Parathyroid adenoma (tissue), 2 donors: ENCODE data around the gene PLAAT4.

Source experiments
- H2AFZ ChIP-seq: fragments of 300-600 bp; sonication (generic); one replicate; pipeline ENCODE4 v1.7.0; 2017; ENCODE audit warnings: antibody characterized with exemption, mild to moderate bottlenecking
- H3K27ac ChIP-seq: fragments of 300-600 bp; sonication (generic); one replicate; pipeline ENCODE4 v1.7.0; 2017
- H3K27me3 ChIP-seq: fragments of 300-600 bp; sonication (generic); one replicate; pipeline ENCODE4 v1.7.0; 2017; ENCODE audit warnings: low read length; ENCODE audit not compliant: control insufficient read depth, insufficient read depth
- H3K36me3 ChIP-seq: fragments of 300-600 bp; sonication (generic); one replicate; pipeline ENCODE4 v1.7.0; 2017; ENCODE audit warnings: low read length; ENCODE audit not compliant: control insufficient read depth, insufficient read depth
- H3K4me1 ChIP-seq: fragments of 300-600 bp; sonication (generic); one replicate; pipeline ENCODE4 v1.7.0; 2017; ENCODE audit warnings: control low read depth
- H3K4me2 ChIP-seq: fragments of 300-600 bp; sonication (generic); one replicate; pipeline ENCODE4 v1.7.0; 2017; ENCODE audit warnings: low read length
- H3K4me3 ChIP-seq: fragments of 300-600 bp; sonication (generic); one replicate; pipeline ENCODE4 v1.7.0; 2017; ENCODE audit warnings: low read depth, low read length
- H3K79me2 ChIP-seq: fragments of 300-600 bp; sonication (generic); one replicate; pipeline ENCODE4 v1.7.0; 2017; ENCODE audit warnings: control low read depth
- H3K9ac ChIP-seq: fragments of 300-600 bp; sonication (generic); one replicate; pipeline ENCODE4 v1.7.0; 2017; ENCODE audit warnings: mild to moderate bottlenecking
- H3K9me3 ChIP-seq: fragments of 300-600 bp; sonication (generic); one replicate; pipeline ENCODE4 v1.7.0; 2017; ENCODE audit warnings: low read length; ENCODE audit not compliant: control insufficient read depth
- TF ChIP-seq, protein P1 (sequence below): fragments of 300-600 bp; sonication (generic); IDR thresholded peaks from one replicate; pipeline ENCODE4 v1.7.0; 2017; ENCODE audit warnings: antibody characterized with exemption, mild to moderate bottlenecking
- donor health status: primary hyperparathyroidism.

PLAAT4 gene

DNA sequence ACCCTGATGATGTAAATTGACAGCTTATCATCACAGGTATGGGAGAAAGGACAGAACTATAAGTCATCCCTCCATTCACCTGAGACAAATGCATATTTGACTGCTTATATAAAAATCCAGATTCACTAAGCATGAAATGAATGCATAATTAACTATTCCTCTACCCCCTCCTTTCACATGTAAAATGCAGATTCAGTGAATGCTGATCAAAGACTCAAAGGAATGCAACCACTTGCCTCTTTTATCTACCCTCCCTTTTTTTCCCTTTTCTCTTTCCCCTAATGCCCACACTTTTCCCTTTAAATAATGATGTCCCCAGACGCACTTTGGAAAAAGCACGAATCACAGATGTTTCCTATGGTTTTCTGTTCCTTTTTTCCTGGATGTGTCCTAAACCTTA is 4.5 kb upstream of the PLAAT4 start:
- H3K4me2 ChIP-seq = no peak overlapping the region
- no peaks in the 10 kb centered on the region for H3K79me2 ChIP-seq
- H3K27ac ChIP-seq = no peak overlapping the region
- no peak overlapping the region for H3K4me3 ChIP-seq
- H3K36me3 ChIP-seq = no peaks in the 10 kb centered on the region
- H3K4me1 ChIP-seq = no peaks in the 10 kb centered on the region
- no peak overlapping the region for H3K9ac ChIP-seq
- no peaks in the 10 kb centered on the region for H3K27me3 ChIP-seq
- H3K9me3 ChIP-seq = no peaks in the 10 kb centered on the region
- TF ChIP-seq, protein P1, sequence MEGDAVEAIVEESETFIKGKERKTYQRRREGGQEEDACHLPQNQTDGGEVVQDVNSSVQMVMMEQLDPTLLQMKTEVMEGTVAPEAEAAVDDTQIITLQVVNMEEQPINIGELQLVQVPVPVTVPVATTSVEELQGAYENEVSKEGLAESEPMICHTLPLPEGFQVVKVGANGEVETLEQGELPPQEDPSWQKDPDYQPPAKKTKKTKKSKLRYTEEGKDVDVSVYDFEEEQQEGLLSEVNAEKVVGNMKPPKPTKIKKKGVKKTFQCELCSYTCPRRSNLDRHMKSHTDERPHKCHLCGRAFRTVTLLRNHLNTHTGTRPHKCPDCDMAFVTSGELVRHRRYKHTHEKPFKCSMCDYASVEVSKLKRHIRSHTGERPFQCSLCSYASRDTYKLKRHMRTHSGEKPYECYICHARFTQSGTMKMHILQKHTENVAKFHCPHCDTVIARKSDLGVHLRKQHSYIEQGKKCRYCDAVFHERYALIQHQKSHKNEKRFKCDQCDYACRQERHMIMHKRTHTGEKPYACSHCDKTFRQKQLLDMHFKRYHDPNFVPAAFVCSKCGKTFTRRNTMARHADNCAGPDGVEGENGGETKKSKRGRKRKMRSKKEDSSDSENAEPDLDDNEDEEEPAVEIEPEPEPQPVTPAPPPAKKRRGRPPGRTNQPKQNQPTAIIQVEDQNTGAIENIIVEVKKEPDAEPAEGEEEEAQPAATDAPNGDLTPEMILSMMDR = no peak
- no peak overlapping the region for H2AFZ ChIP-seq

DNA sequence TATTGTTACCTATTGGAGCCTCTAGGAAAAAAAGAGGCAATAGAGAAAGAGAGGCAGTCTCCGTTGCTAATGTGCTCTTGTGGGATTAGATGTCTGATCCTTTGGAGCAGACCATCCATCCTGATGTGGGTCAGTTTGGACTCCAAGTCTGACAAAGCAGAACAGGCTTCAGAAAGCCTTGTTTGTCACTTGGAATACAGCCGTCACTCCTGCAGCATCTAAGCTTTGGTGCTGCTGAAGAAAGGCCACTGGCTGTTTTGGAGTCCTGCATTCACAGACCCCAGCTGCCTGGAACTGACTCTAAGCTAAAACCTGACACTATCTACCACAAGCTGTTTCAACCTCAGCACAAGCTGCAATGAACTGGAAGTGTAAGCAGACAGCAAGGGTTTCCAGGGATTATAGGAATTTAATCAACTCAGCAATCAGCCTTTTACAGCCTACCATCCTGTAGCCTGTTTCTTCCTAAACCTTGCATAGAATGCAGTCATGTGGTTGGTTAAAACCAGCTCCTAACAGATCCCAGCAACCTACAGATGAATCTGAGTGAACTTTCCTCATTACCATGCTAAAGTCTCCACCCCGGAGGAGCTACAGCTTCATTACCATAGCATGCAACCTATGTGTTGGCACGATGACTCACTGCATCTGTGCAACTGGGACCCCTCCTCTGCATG is 3.7 kb upstream of the PLAAT4 start:
- Histone ChIP-seq H3K27me3 (no peaks in the 10 kb centered on the region), H3K4me1 (no peaks in the 10 kb centered on the region), H3K9me3 (no peaks in the 10 kb centered on the region), H3K4me2 (no peak overlapping the region), H3K79me2 (no peaks in the 10 kb centered on the region), H3K27ac (no peak overlapping the region), H3K36me3 (no peaks in the 10 kb centered on the region), H2AFZ (no peak overlapping the region), H3K4me3 (no peak overlapping the region), H3K9ac (no peak overlapping the region)
- TF ChIP-seq, protein P1 = no peak

- no peak overlapping the region for H3K27ac ChIP-seq
- no peak overlapping the region for H3K4me3 ChIP-seq
- H3K4me2 ChIP-seq = no peak overlapping the region
- no peaks in the 10 kb centered on the region for H3K9me3 ChIP-seq
- H2AFZ ChIP-seq = no peak overlapping the region
- no peaks in the 10 kb centered on the region for H3K4me1 ChIP-seq
- H3K36me3 ChIP-seq = no peaks in the 10 kb centered on the region
- no peaks in the 10 kb centered on the region for H3K79me2 ChIP-seq
- TF ChIP-seq, protein P1 = no peak
- no peaks in the 10 kb centered on the region for H3K27me3 ChIP-seq
- H3K9ac ChIP-seq = no peak overlapping the region
These were observed 2.5 kb upstream of the PLAAT4 start for GRCh38 chr11:63534076-63534475.

- Histone ChIP-seq H3K4me1 (no peaks in the 10 kb centered on the region), H3K79me2 (no peaks in the 10 kb centered on the region), H3K4me3 (no peak overlapping the region), H3K9me3 (no peaks in the 10 kb centered on the region), H3K4me2 (no peak overlapping the region), H3K36me3 (no peaks in the 10 kb centered on the region), H3K27me3 (no peaks in the 10 kb centered on the region), H2AFZ (no peak overlapping the region), H3K9ac (no peak overlapping the region), H3K27ac (no peak overlapping the region)
- TF ChIP-seq, protein P1 = no peak
These were observed 1.6 kb upstream of the PLAAT4 start for GRCh38 chr11:63534895-63535461.

GRCh38 chr11:63535734-63536133 is 874 bp upstream of the PLAAT4 start:
- Histone ChIP-seq H3K9me3 (no peaks in the 10 kb centered on the region), H3K36me3 (no peaks in the 10 kb centered on the region), H3K79me2 (no peaks in the 10 kb centered on the region), H2AFZ (no peak overlapping the region), H3K9ac (no peak overlapping the region), H3K4me3 (no peak overlapping the region), H3K27ac (no peak overlapping the region), H3K4me1 (no peaks in the 10 kb centered on the region), H3K4me2 (no peak overlapping the region), H3K27me3 (no peaks in the 10 kb centered on the region)
- TF ChIP-seq, protein P1 = no peak
